HCT116 (cell line): ENCODE results near the gene GRM2.

ENCODE experiments used
- CTCF ChIP-seq, 3 experiments: fragments of 200-600 bp in 1 of 3; sonication (generic) in 1 of 3; IDR thresholded peaks in 2 of 3; conservative IDR thresholded peaks in 1 of 3; 2 replicates each; pipeline ENCODE4 v1.5.1; 2012 to 2017; ENCODE audit warnings: low read depth in 2 of 3, low read length in 2 of 3, antibody characterized with exemption in 1 of 3, borderline replicate concordance in 1 of 3, control low read depth in 1 of 3, mild to moderate bottlenecking in 1 of 3, mixed read lengths in 1 of 3, mixed run types in 1 of 3, moderate library complexity in 1 of 3; ENCODE audit not compliant: insufficient read depth in 1 of 3
- EZH2 ChIP-seq: fragments of 200-600 bp; sonication (generic); IDR thresholded peaks from 2 replicates; pipeline ENCODE4 v1.6.1; 2017; ENCODE audit warnings: antibody characterized with exemption, mixed run types
- POLR2AphosphoS5 ChIP-seq: IDR thresholded peaks from 2 replicates; pipeline ENCODE4 v1.6.1; 2011; ENCODE audit warnings: mild to moderate bottlenecking, low read depth, low read length, moderate library complexity
- YY1 ChIP-seq: IDR thresholded peaks from 2 replicates; pipeline ENCODE4 v1.6.1; 2011; ENCODE audit warnings: low read length, low read depth, moderate library complexity, mild to moderate bottlenecking; ENCODE audit not compliant: insufficient replicate concordance; ENCODE audit errors: extremely low read depth
- ZNF274 ChIP-seq: fragments of 200-500 bp; sonication (Bioruptor generic); IDR thresholded peaks from 2 replicates; pipeline ENCODE4 v1.6.1; 2014; ENCODE audit warnings: mild to moderate bottlenecking, low read depth, low read length, inconsistent platforms

- TF ChIP-seq CTCF (IDR thresholded peaks at IDR 0.05 in 2 of 3, conservative IDR thresholded peaks at IDR 0.05 in 1 of 3; ENCODE audit: borderline replicate concordance in 1 of 3, insufficient read depth in 1 of 3, low read depth in 2 of 3, low read length in 2 of 3) (no peak), POLR2AphosphoS5 (no peak), YY1 (no peak), ZNF274 (no peak), EZH2 (no peak)
Observed at GRCh38 chr3:51712963-51713362, 6.1 kb downstream of the GRM2 start.
